ENCODE results near the gene RABL2A.
"Not testable (repeated sequence)": the region's sequence is repeated elsewhere in the genome, so short reads cannot be mapped to it uniquely, and the experiment has no call there.

Gene RABL2A

DNA sequence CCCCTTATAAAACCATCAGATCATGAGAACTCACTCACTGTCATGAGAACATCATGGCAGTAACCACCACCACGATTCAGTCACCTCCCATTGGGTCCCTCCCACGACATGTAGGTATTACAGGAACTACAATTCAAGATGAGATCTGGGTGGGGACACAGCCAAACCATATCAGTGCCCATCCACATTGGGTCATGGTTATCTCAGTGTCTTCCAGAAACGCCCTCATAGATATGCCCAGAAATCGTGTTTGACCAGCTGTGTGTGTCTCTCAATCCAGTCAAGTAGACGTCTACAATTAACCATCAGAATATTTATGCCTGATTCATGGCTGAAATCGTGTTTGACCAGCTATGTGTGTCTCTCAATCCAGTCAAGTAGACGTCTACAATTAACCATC lies 17.2 kb upstream of the RABL2A start:
- not testable (repeated sequence) for DNase-seq (ENCODE audit: low read depth)

DNA sequence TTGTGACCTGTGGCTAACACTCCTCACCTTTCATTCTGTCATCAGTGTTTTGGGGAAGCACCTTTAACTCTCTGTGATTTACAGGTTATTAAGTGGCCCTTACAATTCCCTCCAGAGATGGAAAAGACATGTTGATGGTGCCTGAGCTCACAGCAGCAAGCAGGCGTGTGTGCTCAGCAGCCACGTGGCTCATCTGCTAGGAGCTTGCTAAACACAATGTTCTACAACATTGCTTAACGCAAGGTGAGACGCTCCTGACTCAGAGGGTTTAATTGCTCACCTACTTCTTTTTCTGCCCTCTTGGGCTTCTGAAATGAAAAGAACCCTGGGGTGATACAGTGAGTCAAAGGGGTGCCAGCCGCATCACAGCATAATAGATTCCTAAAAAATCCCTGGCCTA lies 6.1 kb upstream of the RABL2A start:
- DNase-seq (ENCODE audit: low read depth), result not testable (repeated sequence)

DNA sequence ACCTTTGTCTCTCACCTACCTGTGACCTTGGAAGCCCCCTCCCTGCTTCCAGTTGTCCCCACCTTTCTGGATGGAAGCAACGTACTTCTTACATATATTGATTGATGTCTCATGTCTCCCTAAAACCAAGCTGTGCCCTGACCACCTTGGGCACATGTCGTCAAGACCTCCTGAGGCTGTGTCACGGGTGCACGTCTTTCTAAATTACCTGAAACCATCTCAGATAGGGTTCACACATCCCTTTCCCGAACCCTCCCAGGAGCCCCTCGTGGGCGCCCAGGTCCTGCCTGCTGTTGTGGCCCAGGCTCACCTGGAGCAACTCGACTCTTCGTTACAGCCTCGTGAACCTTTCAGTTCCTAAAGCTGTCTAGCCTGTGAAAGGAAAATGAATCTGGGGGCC lies 1.2 kb upstream of the RABL2A start:
- DNase-seq (ENCODE audit: low read depth), result not testable (repeated sequence)

DNA sequence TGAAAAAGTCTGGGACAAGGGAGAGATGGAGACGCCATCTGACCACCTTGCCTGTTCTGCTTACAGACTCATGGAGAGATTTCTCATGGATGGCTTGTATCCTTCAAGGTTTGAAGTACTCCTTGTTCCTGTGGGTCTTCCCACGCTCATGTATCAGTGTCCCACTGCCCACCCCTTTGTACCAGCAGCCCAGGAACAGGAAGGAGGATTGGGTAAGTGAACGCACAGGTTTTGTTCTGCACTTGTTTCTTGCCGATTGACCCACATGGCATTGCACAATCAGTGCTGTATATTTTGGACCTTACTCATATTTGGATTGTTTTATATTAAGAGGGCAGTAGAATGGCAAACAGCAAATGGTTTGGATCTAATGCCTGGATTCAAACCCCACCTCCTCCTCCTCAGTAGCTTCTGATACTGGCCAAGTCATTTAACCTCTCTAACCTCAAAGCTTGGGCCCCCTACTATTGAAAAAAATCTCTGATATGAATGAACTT lies 5.8 kb downstream of the RABL2A start:
- DNase-seq (ENCODE audit: low read depth), result not testable (repeated sequence)

DNA sequence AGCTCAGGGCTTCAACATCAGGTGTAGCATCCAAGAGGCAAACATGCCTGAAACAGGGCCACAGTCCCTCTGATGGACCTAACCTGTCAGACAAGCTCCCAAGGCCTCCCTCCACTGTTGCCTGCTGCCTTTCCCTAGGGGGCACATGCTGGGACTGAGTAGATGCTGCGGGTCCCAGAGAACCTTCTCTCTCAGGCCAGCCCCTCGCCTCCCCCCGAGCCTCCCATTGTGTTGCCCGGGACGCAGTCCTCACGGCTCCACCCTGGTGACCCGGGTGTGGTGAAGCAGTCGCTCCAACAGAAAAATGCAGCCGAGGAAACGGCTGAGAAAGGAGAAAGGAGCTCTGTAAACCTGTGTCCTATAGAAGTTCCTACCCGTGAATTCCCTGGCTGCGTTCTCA lies 8.3 kb downstream of the RABL2A start:
- not testable (repeated sequence) for DNase-seq (ENCODE audit: low read depth)

DNA sequence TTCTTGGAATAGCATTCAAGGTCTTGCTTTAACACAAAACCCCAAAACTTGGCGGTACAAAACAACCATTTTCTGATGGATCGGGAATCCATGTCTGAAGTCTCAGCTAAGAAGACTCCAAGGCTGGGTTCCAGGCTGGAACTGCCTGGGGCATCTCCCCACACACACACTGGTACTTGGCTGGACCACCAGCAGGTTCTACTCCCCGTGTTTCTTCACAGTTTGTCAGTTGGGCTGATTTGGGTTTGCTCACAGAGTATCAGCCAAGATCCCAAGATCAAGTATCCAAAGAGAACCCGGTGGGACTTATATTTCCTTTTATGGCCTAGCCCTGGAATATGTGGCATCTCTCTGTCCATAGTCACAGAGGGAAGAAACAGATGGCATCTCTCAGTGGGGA lies 9.2 kb downstream of the RABL2A start:
- DNase-seq (ENCODE audit: low read depth), result not testable (repeated sequence)

DNA sequence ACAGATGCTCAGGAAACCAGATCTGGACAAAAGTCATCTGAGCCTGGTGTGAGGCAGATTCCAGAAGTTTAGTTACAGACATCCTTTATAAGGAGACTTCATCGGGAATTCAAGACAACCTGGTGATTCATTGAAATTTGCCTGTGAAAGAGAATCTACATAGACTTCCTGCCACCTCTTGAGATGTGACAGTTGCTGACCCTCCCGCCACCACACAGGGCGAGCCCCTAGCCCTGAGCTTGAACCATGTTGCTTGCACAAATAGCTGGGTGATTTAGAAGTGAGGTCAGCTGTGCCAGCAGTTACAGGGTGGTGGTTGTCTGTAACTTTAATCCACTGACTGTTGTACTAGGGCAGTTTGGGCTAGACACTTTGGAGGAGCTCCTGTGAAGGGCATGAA lies 11.0 kb downstream of the RABL2A start:
- not testable (repeated sequence) for DNase-seq (ENCODE audit: low read depth)

DNA sequence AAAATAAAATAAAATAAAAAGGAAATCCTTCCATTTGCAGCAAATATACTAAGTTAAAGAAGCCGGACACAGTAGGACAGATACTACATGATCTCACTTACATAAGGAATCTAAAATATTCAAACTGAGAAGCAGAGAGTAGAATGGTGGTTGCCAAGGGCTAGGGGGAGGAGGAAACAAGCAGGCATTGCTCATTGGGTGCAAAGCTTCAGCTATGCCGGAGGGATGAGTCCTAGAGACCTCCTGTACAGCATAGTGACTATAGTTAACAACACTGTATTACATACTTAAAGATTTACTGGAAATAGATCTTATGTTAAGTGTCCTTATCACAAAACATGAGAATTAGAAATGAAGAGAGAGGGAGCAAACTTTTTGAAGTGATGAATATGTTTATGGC lies 19.2 kb downstream of the RABL2A start:
- not testable (repeated sequence) for DNase-seq (ENCODE audit: low read depth)

DNA sequence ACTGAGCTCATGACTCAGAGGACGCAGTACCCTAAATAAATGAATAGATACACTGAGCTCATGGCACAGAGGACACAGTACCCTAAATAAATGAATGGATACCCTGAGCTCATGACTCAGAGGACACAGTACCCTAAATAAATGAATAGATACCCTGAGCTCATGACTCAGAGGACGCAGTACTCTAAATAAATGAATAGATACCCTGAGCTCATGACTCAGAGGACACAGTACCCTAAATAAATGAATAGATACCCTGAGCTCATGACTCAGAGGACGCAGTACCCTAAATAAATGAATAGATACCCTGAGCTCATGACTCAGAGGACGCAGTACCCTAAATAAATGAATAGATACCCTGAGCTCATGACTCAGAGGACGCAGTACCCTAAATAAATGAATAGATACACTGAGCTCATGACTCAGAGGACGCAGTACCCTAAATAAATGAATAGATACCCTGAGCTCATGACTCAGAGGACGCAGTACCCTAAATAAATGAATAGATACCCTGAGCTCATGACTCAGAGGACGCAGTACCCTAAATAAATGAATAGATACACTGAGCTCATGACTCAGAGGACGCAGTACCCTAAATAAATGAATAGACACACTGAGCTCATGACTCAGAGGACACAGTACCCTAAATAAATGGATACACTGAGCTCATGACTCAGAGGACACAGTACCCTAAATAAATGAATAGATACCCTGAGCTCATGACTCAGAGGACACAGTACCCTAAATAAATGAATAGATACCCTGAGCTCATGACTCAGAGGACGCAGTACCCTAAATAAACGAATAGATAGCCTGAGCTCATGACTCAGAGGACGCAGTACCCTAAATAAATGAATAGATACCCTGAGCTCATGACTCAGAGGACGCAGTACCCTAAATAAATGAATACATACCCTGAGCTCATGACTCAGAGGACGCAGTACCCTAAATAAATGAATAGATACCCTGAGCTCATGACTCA lies 24.1 kb downstream of the RABL2A start:
- DNase-seq (ENCODE audit: low read depth), result not testable (repeated sequence)

DNA sequence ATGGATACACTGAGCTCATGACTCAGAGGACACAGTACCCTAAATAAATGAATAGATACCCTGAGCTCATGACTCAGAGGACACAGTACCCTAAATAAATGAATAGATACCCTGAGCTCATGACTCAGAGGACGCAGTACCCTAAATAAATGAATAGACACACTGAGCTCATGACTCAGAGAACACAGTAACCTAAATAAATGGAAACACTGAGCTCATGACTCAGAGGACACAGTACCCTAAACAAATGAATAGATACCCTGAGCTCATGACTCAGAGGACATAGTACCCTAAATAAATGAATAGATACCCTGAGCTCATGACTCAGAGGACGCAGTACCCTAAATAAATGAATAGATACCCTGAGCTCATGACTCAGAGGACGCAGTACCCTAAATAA lies 25.5 kb downstream of the RABL2A start:
- DNase-seq (ENCODE audit: low read depth), result not testable (repeated sequence)

DNA sequence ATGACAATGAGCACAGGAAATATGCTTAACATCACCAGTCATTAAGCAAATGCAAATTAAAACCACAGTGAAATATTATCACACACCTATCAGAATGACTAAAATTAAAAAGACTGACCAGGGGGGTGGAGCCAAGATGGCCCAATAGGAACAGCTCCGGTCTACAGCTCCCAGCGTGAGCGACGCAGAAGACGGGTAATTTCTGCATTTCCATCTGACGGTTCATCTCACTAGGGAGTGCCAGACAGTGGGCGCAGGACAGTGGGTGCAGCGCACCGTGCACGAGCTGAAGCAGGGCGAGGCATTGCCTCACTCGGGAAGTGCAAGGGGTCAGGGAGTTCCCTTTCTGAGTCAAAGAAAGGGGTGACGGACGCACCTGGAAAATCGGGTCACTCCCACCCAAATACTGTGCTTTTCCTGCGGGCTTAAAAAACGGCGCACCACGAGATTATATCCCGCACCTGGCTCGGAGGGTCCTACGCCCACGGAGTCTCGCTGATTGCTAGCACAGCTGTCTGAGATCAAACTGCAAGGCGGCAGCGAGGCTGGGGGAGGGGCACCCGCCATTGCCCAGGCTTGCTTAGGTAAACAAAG lies 29.1 kb downstream of the RABL2A start:
- DNase-seq (ENCODE audit: low read depth), result not testable (repeated sequence)

DNA sequence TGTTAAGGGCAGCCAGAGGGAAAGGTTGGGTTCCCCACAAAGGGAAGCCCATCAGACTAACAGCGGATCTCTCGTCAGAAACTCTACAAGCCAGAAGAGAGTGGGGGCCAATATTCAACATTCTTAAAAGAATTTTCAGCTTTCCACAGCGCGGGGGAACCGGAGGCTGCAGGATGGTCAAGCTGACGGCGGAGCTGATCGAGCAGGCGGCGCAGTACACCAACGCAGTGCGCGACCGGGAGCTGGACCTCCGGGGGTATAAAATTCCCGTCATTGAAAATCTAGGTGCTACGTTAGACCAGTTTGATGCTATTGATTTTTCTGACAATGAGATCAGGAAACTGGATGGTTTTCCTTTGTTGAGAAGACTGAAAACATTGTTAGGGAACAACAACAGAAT lies 30.7 kb downstream of the RABL2A start:
- DNase-seq (ENCODE audit: low read depth), result not testable (repeated sequence)

DNA sequence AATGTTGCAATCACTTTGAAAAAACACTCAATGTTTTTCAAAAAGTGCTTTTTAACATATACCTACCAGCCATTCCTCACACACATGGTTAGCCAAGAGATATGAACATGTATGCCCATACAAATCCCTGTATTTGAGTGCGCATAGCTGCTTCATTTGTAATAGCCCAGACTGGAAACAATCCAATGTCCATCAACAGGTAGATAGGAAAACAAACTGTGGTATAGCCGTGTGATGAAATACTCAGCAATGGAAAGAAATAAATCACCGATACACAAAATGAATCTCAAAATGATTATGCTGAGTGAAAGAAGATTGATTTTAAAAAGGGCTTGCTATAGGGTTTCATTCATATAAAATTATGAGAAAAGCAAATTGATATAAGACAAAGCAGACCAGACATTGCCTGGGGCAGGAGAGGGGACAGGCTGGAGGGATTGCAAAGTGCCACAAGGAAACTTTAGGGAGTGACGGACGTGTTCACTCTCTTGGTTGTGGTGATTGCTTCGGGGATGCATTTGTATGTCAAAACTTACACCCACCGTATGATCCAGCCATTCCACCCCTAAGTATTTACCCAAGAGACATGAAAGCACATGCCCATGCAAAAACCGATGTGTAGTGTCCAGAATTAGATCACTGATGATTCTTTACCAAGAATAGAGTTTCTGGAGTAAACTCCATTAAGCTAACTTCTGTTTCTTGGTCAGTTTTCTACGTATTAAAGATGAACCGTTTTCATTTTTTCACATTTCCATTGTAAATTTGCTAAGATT lies 36.4 kb downstream of the RABL2A start:
- DNase-seq (ENCODE audit: low read depth), result not testable (repeated sequence)

DNA sequence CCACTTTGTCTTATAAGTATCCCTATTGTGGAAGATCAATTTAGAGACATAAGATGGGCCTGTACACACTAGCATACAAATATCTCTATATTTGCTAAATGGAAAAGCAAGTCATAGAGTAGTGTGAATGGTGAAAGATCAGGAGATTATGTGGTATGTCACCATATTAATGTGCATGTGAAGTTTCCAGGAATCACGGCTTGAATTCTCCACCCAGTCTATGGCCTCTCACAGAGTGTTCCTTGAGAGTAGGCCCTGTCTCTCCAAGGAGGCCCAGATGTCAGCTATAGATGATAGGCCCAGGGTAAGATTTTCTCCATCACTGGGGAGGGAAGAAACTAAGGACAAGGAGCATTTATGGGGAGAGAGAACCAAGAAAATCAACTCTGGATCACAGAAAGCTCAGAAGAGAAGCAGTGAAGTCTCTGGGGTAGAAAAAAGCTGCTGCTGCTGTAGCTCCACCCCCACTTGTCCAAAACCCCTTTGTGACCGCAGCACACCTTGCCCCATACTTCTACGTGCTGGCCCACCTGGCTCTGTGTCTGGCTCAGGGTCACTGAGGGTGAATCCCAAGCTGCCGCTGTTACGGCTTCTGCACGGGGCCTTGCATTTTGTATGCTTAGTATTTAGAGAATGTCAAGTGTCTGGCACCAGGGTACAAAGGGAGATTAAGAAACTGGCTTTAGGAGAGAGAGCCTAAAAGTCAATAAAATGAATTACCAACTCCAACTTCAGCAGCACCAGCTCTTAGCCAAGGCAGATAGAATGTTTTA lies 37.9 kb downstream of the RABL2A start:
- DNase-seq (ENCODE audit: low read depth), result not testable (repeated sequence)

DNA sequence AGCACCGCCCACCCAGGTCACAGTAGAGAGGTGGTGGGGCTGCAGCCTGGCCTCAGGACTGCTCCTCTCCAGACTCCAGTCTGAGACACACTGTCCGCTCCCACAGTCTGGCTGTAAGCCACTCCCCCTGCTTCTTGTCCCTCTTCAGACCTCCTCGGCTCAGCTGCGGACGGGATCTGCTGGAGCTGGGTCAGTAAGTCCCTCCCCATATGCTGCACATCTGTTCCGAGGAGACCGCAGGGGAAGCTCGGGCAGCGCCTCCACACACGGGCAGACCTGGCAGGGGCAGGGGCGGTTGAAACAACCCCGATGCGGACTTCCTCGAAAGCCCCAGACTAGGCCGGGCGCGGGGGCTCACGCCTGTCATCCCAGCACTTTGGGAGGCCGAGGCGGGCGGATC lies 41.9 kb downstream of the RABL2A start:
- DNase-seq (ENCODE audit: low read depth), result not testable (repeated sequence)

DNA sequence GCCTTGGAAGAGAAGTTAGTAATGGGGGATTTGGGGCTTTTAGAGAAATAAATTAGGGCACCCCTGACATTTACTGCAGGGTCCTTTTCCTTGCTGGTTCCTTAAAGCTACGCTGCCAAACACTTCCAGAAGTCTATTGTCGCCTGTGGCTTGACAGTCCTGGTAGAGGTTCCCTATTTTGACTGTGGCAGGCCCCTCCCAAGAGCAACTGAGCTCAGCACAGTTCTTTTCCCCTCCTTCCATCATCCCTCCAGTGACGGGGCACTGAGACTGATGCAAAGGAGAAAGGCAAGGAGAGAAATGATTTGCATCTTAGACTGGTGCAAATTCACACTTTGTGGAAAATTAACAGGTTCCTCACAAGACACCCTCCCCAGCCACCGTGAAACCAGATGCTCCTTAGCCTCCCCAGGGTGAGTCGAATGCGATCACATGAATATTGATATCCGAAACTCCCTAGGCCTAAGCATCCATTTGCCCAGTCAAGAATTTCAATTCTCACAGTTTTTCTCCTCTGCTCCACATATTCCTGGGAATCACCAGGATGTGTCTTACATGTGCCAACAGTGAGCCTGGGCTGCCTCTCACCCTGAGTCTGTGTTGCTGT lies 45.4 kb downstream of the RABL2A start:
- DNase-seq (ENCODE audit: low read depth), result no peak

DNA sequence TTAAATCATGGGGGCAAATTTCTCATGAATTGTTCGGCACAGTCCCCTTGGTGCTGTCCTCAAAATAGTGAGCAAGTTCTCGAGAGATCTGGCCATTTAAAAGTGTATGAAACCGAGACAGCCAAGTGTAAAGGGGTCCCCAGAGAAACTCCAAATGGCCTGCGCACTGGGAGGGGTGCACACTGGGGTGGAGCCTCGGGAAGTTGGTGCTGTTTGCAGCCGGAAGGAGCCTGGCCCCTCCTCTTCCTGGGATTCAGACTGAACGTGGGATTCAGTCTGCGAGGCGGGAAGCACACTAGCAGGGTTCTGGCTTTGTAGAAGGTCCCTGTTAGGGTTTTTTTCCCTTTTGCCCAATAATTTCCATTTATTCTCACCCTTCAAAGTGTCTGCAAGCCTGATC lies 48.8 kb downstream of the RABL2A start:
- no peak for DNase-seq (ENCODE audit: low read depth)

DNA sequence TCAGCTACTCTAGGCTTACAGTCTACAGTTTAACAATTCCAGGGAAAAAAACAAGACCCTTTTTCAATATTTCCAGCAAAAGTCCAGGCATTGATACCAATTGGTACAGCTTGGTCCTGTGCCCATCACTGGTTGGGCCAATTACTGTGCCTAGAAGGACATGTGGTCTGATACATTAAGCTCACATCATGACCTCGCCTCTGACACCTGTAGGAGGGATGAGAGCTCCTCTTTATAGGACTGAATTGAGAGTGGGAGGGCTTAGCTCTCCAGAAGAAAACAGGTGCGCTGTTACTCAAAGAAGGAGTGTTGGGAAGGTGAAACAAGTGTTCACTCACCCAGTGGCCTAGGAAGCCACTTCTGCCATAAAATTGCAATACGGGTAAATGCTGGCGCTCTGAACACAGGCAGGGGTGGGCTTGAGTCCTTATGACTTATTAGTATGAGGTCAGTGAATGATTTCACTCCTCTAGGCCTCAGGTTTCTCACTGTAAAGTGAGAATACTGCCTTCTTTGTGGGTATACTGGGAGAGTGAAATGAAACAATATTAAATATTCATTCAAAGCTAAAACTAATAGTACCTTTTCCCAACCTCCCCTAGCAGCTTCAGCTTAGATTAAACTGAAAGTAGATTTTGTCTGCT lies 49.7 kb downstream of the RABL2A start:
- DNase-seq (ENCODE audit: low read depth), result no peak

DNA sequence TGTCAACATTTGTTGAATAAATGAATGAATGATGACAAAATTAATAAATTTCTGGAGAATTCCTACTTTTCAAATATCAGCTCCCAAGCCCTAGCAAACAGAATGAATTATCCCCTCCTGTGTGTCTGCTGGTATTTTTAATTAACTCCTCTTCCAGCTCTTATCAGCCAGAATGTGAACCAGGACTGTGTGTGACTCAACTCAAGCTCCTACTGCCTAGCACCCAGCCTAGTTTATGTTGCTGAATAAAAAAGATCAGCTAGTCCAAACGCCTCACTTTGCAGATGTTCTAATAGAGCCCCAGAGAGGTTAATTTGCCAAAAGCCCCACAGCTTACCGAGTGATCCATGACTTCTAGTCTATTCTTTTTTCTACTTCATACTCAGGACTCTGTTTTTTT lies 50.3 kb downstream of the RABL2A start:
- DNase-seq (ENCODE audit: low read depth), result no peak

DNA sequence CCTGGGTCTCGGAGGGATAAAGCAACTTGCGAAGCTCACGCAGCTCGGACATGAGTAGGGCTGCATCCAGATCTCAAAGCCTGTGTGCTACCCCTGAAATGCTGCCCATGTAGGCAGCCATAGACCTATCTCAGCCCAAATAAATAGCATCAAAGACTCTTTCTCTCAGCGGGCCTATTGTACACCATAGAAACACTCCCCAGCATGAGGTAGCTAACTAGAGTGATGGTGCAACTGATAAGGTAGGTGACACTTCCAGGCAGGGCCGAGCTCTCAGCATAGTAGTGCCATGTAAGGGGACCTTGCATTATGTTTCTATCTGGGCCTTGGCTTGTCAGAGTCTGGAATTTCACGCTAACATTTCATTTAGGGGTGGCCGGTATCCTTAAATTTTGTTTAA lies 52.4 kb downstream of the RABL2A start:
- DNase-seq (ENCODE audit: low read depth), result no peak

DNA sequence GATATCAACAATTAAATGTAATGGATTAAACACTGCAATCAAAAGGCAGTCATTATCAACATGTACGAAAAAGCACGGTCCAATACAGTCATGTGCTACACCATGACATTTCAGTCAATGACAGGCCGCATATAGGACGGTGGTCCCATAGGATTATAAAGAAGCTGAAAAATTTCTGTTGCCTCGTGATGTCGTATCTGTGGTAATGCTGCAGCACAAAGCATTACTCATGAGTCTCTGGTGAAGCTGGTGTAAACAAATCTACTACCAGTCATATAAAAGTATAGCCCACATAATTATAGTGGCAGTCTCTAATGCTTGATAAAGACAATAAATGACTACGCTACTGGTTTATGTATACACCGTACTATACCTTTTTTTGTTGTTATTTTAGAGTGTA lies 58.4 kb downstream of the RABL2A start:
- no peak for DNase-seq (ENCODE audit: low read depth)
